ENCODE measurements around the gene HGF. TPM values are rescaled to one million over a fixed set of nuclear protein-coding genes. Genes with fewer than 3 reads are reported as not detected.

Gene HGF
- total RNA-seq, 2 experiments from 2014 or later: not detected

DNA sequence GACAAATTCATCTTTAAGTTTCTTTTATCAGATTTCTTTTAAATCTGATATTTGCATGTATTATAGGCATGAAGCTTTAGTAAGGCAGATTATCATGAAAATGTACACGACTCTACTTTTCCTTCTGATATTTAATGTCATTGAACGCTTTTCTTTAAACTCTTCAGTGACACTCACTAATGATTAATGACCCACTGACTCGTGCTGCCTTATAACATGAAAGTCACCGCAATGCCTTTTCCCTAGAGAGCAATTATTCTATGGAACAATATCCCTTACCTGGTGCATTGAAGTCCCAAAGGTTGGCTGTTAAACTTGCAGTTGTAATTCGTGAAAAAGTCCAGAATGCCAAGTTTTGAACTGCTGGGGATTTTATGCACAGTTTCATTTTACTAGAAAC is 33.4 kb upstream of the HGF start:
- Histone ChIP-seq H3K27me3 (ENCODE audit: control insufficient read depth in 1 of 2, insufficient read depth in 2 of 2, low read length in 2 of 2) (no peaks in the 10 kb centered on the region), H3K4me3 (ENCODE audit: low read length) (no peak overlapping the region), H3K27ac (ENCODE audit: low read depth in 1 of 2, low read length in 2 of 2) (no peak overlapping the region), H3K9me3 (ENCODE audit: control insufficient read depth in 1 of 2, insufficient read depth in 1 of 2, low read length in 2 of 2) (peaks cover 0 to 7% of the 10 kb centered on the region in 2 experiments), H3K4me1 (ENCODE audit: insufficient read depth, low read length) (no peaks in the 10 kb centered on the region), H3K36me3 (ENCODE audit: insufficient read depth, low read length) (no peaks in the 10 kb centered on the region)
- H3K27me3 Mint-ChIP-seq: no peaks in the 10 kb centered on the region
- ATAC-seq (ENCODE audit: poor library complexity) (no peak), DNase-seq (no peak)
- H3K27ac Mint-ChIP-seq: no peak overlapping the region
- no peaks in the 10 kb centered on the region for H3K9me3 Mint-ChIP-seq
- POLR2A ChIA-PET: no interaction called here
- no peak overlapping the region for H3K4me3 Mint-ChIP-seq
- H3K36me3 Mint-ChIP-seq (ENCODE audit: low read depth): no peaks in the 10 kb centered on the region
- H3K4me1 Mint-ChIP-seq (ENCODE audit: low read depth): no peaks in the 10 kb centered on the region
- CTCF ChIA-PET: no interaction called here
- TF ChIP-seq, protein P1, sequence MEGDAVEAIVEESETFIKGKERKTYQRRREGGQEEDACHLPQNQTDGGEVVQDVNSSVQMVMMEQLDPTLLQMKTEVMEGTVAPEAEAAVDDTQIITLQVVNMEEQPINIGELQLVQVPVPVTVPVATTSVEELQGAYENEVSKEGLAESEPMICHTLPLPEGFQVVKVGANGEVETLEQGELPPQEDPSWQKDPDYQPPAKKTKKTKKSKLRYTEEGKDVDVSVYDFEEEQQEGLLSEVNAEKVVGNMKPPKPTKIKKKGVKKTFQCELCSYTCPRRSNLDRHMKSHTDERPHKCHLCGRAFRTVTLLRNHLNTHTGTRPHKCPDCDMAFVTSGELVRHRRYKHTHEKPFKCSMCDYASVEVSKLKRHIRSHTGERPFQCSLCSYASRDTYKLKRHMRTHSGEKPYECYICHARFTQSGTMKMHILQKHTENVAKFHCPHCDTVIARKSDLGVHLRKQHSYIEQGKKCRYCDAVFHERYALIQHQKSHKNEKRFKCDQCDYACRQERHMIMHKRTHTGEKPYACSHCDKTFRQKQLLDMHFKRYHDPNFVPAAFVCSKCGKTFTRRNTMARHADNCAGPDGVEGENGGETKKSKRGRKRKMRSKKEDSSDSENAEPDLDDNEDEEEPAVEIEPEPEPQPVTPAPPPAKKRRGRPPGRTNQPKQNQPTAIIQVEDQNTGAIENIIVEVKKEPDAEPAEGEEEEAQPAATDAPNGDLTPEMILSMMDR (IDR thresholded peaks at IDR 0.05): no peak
- intact Hi-C loops (cut with DNase I, micrococcal nuclease): no loop called here

DNA sequence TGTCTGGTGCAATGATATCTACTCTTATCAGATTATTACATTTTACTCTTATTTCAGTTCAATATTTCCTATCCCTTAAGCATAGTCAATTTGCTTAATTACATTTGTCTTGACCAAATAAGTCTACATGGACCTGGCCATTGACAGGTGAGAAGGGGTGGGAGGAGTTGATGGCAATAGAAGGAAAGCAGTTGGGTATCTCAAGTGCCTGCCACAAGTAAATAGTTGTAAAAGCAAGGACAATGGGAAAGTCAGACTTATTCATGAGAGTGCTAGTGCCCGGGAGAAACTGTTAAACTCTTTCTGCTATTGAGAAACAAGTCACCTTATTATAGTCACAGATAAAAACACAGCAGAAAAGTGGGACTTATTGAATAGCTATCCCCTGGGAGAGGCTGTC is 32.4 kb upstream of the HGF start:
- H3K27me3 Mint-ChIP-seq: no peaks in the 10 kb centered on the region
- no peaks in the 10 kb centered on the region for H3K36me3 ChIP-seq (ENCODE audit: insufficient read depth, low read length)
- ATAC-seq (ENCODE audit: poor library complexity) (no peak), DNase-seq (no peak)
- H3K4me1 ChIP-seq (ENCODE audit: insufficient read depth, low read length): no peaks in the 10 kb centered on the region
- intact Hi-C loops (cut with DNase I, micrococcal nuclease): no loop called here
- TF ChIP-seq, protein P1 (IDR thresholded peaks at IDR 0.05): no peak
- no peaks in the 10 kb centered on the region for H3K27me3 ChIP-seq (ENCODE audit: control insufficient read depth in 1 of 2, insufficient read depth in 2 of 2, low read length in 2 of 2)
- H3K27ac ChIP-seq (ENCODE audit: low read depth in 1 of 2, low read length in 2 of 2): no peak overlapping the region
- POLR2A ChIA-PET: no interaction called here
- H3K4me1 Mint-ChIP-seq (ENCODE audit: low read depth): no peaks in the 10 kb centered on the region
- CTCF ChIA-PET: no interaction called here
- H3K27ac Mint-ChIP-seq: no peak overlapping the region
- H3K9me3 Mint-ChIP-seq: no peaks in the 10 kb centered on the region
- H3K4me3 Mint-ChIP-seq: no peak overlapping the region
- H3K36me3 Mint-ChIP-seq (ENCODE audit: low read depth): no peaks in the 10 kb centered on the region
- peaks cover 0 to 7% of the 10 kb centered on the region in 2 experiments for H3K9me3 ChIP-seq (ENCODE audit: control insufficient read depth in 1 of 2, insufficient read depth in 1 of 2, low read length in 2 of 2)
- no peak overlapping the region for H3K4me3 ChIP-seq (ENCODE audit: low read length)

DNA sequence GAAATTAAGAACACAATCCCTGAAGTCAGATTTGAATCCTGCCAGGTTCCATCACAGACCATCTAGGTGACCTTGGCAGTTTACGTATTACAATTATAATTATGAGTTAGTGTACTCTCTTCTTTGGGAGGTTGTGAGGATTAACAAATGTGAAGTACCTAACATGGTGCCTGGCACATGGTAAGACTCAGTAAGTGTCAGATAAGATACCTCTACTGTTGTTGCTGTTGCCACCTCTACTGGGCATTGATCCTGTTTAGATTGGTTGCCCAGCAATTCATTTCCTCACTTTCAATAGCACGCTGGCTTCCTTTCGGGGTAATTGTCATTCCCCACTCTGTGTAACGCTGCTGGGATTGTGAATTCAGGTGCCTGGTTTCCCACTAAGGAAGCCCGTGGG is 31.7 kb upstream of the HGF start:
- no peaks in the 10 kb centered on the region for H3K4me1 ChIP-seq (ENCODE audit: insufficient read depth, low read length)
- intact Hi-C loops (cut with DNase I, micrococcal nuclease): no loop called here
- H3K27ac ChIP-seq (ENCODE audit: low read depth in 1 of 2, low read length in 2 of 2): no peak overlapping the region
- ATAC-seq (ENCODE audit: poor library complexity) (no peak), DNase-seq (no peak)
- ChIA-PET POLR2A (no interaction called here), CTCF (no interaction called here)
- no peaks in the 10 kb centered on the region for H3K27me3 ChIP-seq (ENCODE audit: control insufficient read depth in 1 of 2, insufficient read depth in 2 of 2, low read length in 2 of 2)
- H3K4me3 ChIP-seq (ENCODE audit: low read length): no peak overlapping the region
- no peaks in the 10 kb centered on the region for H3K36me3 ChIP-seq (ENCODE audit: insufficient read depth, low read length)
- peaks cover 0 to 3% of the 10 kb centered on the region in 2 experiments for H3K9me3 ChIP-seq (ENCODE audit: control insufficient read depth in 1 of 2, insufficient read depth in 1 of 2, low read length in 2 of 2)
- Mint-ChIP-seq H3K4me3 (no peak overlapping the region), H3K36me3 (ENCODE audit: low read depth) (no peaks in the 10 kb centered on the region), H3K4me1 (ENCODE audit: low read depth) (no peaks in the 10 kb centered on the region), H3K9me3 (no peaks in the 10 kb centered on the region), H3K27me3 (no peaks in the 10 kb centered on the region), H3K27ac (no peak overlapping the region)
- TF ChIP-seq, protein P1 (IDR thresholded peaks at IDR 0.05): no peak
